Esophagus (tissue), 2 donors: ENCODE data around the gene TMEFF1. TPM values are rescaled to one million over a fixed set of nuclear protein-coding genes. Genes with fewer than 3 reads are reported as not detected.

ENCODE experiments used
- H3K27ac ChIP-seq, 2 donors: one replicate each; pipeline ENCODE4 v1.5.1; 2013; ENCODE audit warnings: low read depth in 2 of 2, mild to moderate bottlenecking in 2 of 2, inconsistent platforms in 1 of 2, low read length in 1 of 2, moderate library complexity in 1 of 2
- H3K27me3 ChIP-seq, 2 donors: one replicate each; pipeline ENCODE4 v1.6.1; 2013; ENCODE audit warnings: low read length in 2 of 2, control low read depth in 1 of 2, mild to moderate bottlenecking in 1 of 2; ENCODE audit not compliant: insufficient read depth in 2 of 2, control insufficient read depth in 1 of 2
- H3K36me3 ChIP-seq, 2 donors: one replicate each; pipeline ENCODE4 v1.6.1; 2013; ENCODE audit warnings: low read length in 1 of 2; ENCODE audit not compliant: control insufficient read depth in 2 of 2, insufficient read depth in 2 of 2
- H3K4me1 ChIP-seq, 2 donors: one replicate each; pipeline ENCODE4 v1.6.1; 2013; ENCODE audit warnings: low read length in 1 of 2; ENCODE audit not compliant: control insufficient read depth in 2 of 2, insufficient read depth in 2 of 2
- H3K4me3 ChIP-seq, 2 donors: one replicate each; pipeline ENCODE4 v1.5.1; 2013; ENCODE audit warnings: low read length in 2 of 2, mild to moderate bottlenecking in 2 of 2, low read depth in 1 of 2, moderate library complexity in 1 of 2
- H3K9me3 ChIP-seq, 2 donors: one replicate each; pipeline ENCODE4 v1.6.1; 2013; ENCODE audit warnings: mild to moderate bottlenecking in 2 of 2, low read depth in 1 of 2, low read length in 1 of 2, moderate library complexity in 1 of 2; ENCODE audit not compliant: control insufficient read depth in 2 of 2, insufficient read depth in 1 of 2
- WGBS, 2 donors: extraction: QIAGEN DNeasy Blood & Tissue Kit; methylation state at CpG; one replicate each; pipeline ENCODE4 v1.1.7; 2013; 5-methylcytosine and 5-hydroxymethylcytosine counted together
- polyA plus RNA-seq, 2 donors: library from polyadenylated mRNA; stranded (reverse); fragments of 200-250 nt; gene quantifications; one replicate each; pipeline ENCODE4 v1.2.3, GENCODE V29; 2013
- donor health status: healthy with polysubstance abuse.
- donor health status: Bipolar disorder and iron deficiency.

The TMEFF1 gene
- polyA plus RNA-seq, 2 donors = 0.02 TPM; not detected in 1

- Histone ChIP-seq H3K4me1 (no peaks in the 10 kb centered on the region), H3K27ac (no peak overlapping the region), H3K27me3 (no peaks in the 10 kb centered on the region), H3K36me3 (no peaks in the 10 kb centered on the region), H3K4me3 (no peak overlapping the region), H3K9me3 (no peaks in the 10 kb centered on the region)
- 64 to 79% methylated on average over 3 of the region's 3 CpGs for WGBS, 2 donors
Observed at GRCh38 chr9:100580257-100580656, 107.3 kb downstream of the TMEFF1 start.

- Histone ChIP-seq H3K4me3 (no peak overlapping the region), H3K4me1 (no peaks in the 10 kb centered on the region), H3K27me3 (no peaks in the 10 kb centered on the region), H3K9me3 (no peaks in the 10 kb centered on the region), H3K27ac (no peak overlapping the region), H3K36me3 (no peaks in the 10 kb centered on the region)
- 92 to 94% methylated on average over 7 of the region's 7 CpGs for WGBS, 2 donors
Observed at GRCh38 chr9:100581081-100581480, 108.1 kb downstream of the TMEFF1 start.

GRCh38 chr9:100581661-100582060 is 108.7 kb downstream of the TMEFF1 start:
- Histone ChIP-seq H3K4me3 (no peak overlapping the region), H3K27ac (no peak overlapping the region), H3K4me1 (no peaks in the 10 kb centered on the region), H3K9me3 (no peaks in the 10 kb centered on the region), H3K36me3 (no peaks in the 10 kb centered on the region), H3K27me3 (no peaks in the 10 kb centered on the region)
- 61 to 74% methylated on average over 4 of the region's 4 CpGs for WGBS, 2 donors

GRCh38 chr9:100583014-100583802 is 110.3 kb downstream of the TMEFF1 start:
- H3K4me3 ChIP-seq = no peak overlapping the region
- H3K27ac ChIP-seq = no peak overlapping the region
- no peaks in the 10 kb centered on the region for H3K36me3 ChIP-seq
- H3K9me3 ChIP-seq = no peaks in the 10 kb centered on the region
- H3K27me3 ChIP-seq = no peaks in the 10 kb centered on the region
- H3K4me1 ChIP-seq = peaks cover 0 to 2% of the 10 kb centered on the region in 2 donors
- 93 to 94% methylated on average over 5 of the region's 5 CpGs for WGBS, 2 donors

GRCh38 chr9:100584951-100585350 is 112.0 kb downstream of the TMEFF1 start:
- WGBS, 2 donors = 95 to 97% methylated on average over 4 of the region's 4 CpGs
- no peaks in the 10 kb centered on the region for H3K9me3 ChIP-seq
- no peaks in the 10 kb centered on the region for H3K36me3 ChIP-seq
- no peak overlapping the region for H3K27ac ChIP-seq
- no peak overlapping the region for H3K4me3 ChIP-seq
- H3K4me1 ChIP-seq = peaks cover 0 to 2% of the 10 kb centered on the region in 2 donors
- H3K27me3 ChIP-seq = no peaks in the 10 kb centered on the region

- 73 to 82% methylated on average over 7 of the region's 7 CpGs for WGBS, 2 donors
- no peaks in the 10 kb centered on the region for H3K36me3 ChIP-seq
- no peaks in the 10 kb centered on the region for H3K9me3 ChIP-seq
- peaks cover 0 to 2% of the 10 kb centered on the region in 2 donors for H3K4me1 ChIP-seq
- H3K27me3 ChIP-seq = no peaks in the 10 kb centered on the region
- no peak overlapping the region for H3K27ac ChIP-seq
- H3K4me3 ChIP-seq = no peak overlapping the region
Observed at GRCh38 chr9:100586093-100586492, 113.1 kb downstream of the TMEFF1 start.

GRCh38 chr9:100587375-100587774 is 114.4 kb downstream of the TMEFF1 start:
- Histone ChIP-seq H3K4me1 (peaks cover 0 to 2% of the 10 kb centered on the region in 2 donors), H3K36me3 (no peaks in the 10 kb centered on the region), H3K27me3 (no peaks in the 10 kb centered on the region), H3K4me3 (no peak overlapping the region), H3K9me3 (no peaks in the 10 kb centered on the region), H3K27ac (no peak overlapping the region)
- 63 to 71% methylated on average over 9 of the region's 9 CpGs for WGBS, 2 donors

- no peak overlapping the region for H3K27ac ChIP-seq
- peaks cover 0 to 2% of the 10 kb centered on the region in 2 donors for H3K4me1 ChIP-seq
- H3K4me3 ChIP-seq = no peak overlapping the region
- 64 to 73% methylated on average over 5 of the region's 5 CpGs for WGBS, 2 donors
- H3K27me3 ChIP-seq = no peaks in the 10 kb centered on the region
- no peaks in the 10 kb centered on the region for H3K36me3 ChIP-seq
- H3K9me3 ChIP-seq = no peaks in the 10 kb centered on the region
Observed at GRCh38 chr9:100589582-100589981, 116.6 kb downstream of the TMEFF1 start.

- H3K36me3 ChIP-seq = no peaks in the 10 kb centered on the region
- no peak overlapping the region for H3K27ac ChIP-seq
- H3K4me3 ChIP-seq = no peak overlapping the region
- no peaks in the 10 kb centered on the region for H3K27me3 ChIP-seq
- H3K4me1 ChIP-seq = peaks cover 0 to 2% of the 10 kb centered on the region in 2 donors
- H3K9me3 ChIP-seq = no peaks in the 10 kb centered on the region
- WGBS, 2 donors = 65 to 72% methylated on average over 2 of the region's 2 CpGs
Observed at GRCh38 chr9:100590481-100590880, 117.5 kb downstream of the TMEFF1 start.

GRCh38 chr9:100591139-100591538 is 118.2 kb downstream of the TMEFF1 start:
- Histone ChIP-seq H3K27ac (no peak overlapping the region), H3K4me3 (no peak overlapping the region), H3K4me1 (peaks cover 0 to 2% of the 10 kb centered on the region in 2 donors), H3K27me3 (no peaks in the 10 kb centered on the region), H3K36me3 (no peaks in the 10 kb centered on the region), H3K9me3 (no peaks in the 10 kb centered on the region)
- 93 to 96% methylated on average over 6 of the region's 6 CpGs for WGBS, 2 donors
